ENCODE data around the gene IL6.
"Not testable (repeated sequence)": the region's sequence is repeated elsewhere in the genome, so short reads cannot be mapped to it uniquely, and the experiment has no call there.

IL6 gene

DNA sequence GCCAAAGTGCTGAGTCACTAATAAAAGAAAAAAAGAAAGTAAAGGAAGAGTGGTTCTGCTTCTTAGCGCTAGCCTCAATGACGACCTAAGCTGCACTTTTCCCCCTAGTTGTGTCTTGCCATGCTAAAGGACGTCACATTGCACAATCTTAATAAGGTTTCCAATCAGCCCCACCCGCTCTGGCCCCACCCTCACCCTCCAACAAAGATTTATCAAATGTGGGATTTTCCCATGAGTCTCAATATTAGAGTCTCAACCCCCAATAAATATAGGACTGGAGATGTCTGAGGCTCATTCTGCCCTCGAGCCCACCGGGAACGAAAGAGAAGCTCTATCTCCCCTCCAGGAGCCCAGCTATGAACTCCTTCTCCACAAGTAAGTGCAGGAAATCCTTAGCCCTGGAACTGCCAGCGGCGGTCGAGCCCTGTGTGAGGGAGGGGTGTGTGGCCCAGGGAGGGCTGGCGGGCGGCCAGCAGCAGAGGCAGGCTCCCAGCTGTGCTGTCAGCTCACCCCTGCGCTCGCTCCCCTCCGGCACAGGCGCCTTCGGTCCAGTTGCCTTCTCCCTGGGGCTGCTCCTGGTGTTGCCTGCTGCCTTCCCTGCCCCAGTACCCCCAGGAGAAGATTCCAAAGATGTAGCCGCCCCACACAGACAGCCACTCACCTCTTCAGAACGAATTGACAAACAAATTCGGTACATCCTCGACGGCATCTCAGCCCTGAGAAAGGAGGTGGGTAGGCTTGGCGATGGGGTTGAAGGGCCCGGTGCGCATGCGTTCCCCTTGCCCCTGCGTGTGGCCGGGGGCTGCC, at the start of gene IL6:
Gene IL6, plus strand, starts transcription at position 294 of the 807 bp plus-strand sequence. Its CDS starts 63 bp downstream, at position 357.
- peak in 7 of 14 donors; percentile 14 to 67 (median 50) for DNase-seq

DNA sequence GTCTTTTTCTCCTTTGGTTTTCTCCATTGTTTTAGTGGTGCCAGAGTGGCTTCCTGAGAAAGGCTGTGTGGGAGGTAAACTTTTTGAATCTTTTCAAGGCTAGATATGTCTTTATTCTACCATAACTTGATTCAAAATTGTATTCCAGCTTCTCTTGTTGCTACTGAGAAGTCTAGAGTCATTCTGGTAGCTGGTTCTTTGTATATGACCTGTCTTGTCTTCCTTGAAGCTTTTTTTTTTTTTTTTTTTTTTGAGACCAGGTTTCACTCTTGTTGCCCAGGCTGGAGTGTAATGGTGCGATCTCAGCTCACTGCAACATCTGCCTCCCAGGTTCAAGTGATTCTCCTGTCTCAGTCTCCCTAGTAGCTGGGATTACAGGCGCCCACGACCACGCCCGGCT, 49.7 kb upstream of the IL6 start:
- not testable (repeated sequence) for DNase-seq

- no peak for DNase-seq
Observed at GRCh38 chr7:22677680-22678079, 49.3 kb upstream of the IL6 start.

GRCh38 chr7:22680482-22680911, 46.5 kb upstream of the IL6 start:
- DNase-seq: no peak

DNA sequence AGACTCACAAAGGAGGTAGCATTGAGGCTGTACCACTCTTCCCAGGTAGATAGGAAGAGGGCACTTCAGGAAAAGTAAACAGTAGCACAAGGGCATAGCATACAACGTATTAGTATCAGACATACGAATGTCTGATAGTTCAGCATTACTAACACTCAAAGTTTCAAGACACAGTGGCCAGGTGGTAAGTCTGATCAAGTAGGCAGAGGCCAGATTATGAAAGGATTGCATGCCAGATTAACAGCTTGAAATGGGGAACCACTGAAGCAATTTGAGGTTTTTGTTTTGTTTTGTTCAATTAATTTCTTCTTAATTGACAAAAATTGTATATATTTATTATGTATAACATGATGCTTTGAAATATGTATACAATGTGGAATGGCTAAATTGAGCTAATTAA, 45.7 kb upstream of the IL6 start:
- no peak for DNase-seq

DNA sequence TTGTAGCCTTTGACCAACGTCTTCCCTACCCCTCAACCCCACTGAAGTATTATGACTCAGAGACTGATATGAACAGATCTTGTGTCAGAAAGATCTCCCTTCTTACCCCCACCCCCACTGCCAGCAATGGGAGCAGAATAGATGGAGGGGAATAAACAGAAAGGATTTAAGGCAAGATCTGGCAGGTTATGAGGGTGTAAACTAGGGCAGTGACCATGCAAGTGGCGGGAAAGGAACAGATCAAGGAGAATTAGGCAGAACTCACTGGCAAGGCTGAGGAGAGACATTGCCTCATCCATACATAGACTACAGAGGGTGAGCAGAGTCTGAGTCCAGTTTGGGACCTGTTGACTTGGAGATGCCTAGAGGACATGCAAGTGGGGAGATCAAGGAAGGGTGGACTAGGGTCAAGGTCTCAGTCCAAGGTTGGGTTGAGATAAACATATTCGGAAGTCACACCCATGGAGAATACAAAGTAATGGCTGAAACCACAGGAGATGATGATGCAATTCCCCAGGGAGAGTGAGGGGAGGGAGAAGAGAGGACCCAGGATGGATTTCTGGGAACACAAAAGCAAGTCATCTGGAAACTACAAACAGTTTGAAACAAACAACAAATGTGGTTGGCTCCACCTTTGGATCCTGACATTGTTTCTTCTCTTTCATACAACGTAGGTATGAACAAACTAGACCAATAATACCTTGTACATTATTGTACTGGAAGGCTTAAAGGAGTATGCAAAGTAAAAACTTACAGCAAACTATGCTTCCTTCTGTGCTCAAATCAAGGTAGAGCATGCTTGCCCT, 44.9 kb upstream of the IL6 start:
- no peak for DNase-seq

DNA sequence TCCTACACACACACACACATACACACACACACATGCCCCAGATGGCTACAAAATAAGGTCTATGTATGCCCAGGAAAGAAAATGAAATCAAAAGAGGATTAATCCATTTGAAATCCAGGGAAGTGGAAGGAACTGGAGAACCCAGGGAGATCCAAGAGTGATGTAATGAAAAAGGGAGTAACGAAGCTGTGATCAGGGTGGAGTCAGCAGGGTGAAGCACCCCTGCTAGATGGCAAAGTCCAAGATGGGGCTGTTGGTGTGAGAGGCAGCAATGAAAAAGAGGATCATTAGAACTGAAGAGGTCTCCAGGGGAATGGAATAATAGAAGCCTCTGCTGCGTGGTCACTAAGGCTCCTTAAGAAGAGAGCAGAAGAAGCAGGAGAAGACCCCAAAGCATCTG, 43.6 kb upstream of the IL6 start:
- DNase-seq: no peak

- no peak for DNase-seq
Observed at GRCh38 chr7:22686620-22687019, 40.4 kb upstream of the IL6 start.

- no peak for DNase-seq
Observed at GRCh38 chr7:22688084-22688483, 38.9 kb upstream of the IL6 start.

GRCh38 chr7:22688934-22689333, 38.1 kb upstream of the IL6 start:
- DNase-seq: not testable (repeated sequence)

DNA sequence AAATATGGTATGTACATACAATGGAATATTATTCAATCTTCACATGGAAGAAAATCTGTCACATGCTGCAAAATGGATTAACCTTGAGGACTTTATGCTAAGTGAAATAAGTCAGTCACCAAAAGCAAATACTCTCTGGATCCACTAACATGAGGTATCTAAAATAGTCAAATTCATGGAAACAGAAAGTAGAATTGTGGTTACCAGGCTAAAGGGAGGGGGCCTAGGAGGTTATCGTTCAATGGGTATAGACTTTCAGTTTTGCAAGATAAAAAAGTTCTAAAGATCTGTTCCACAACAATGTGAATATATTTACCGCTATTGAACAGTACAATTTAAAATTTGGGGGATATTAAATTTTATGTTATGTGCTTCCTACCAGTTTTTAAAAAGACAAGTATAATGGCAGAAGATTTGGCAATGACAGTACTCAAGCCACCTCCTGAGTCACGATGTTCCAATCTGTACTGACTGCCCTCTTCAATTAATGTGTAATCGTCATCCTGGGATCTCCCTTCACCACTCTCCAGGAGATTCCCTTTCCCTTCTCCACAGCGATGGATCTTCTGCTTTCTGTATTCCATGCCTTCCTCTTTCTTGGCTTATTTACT, 32.3 kb upstream of the IL6 start:
- DNase-seq: no peak

- no peak for DNase-seq
Observed at GRCh38 chr7:22695476-22696132, 31.4 kb upstream of the IL6 start.

GRCh38 chr7:22696541-22697228, 30.3 kb upstream of the IL6 start:
- no peak for DNase-seq

DNA sequence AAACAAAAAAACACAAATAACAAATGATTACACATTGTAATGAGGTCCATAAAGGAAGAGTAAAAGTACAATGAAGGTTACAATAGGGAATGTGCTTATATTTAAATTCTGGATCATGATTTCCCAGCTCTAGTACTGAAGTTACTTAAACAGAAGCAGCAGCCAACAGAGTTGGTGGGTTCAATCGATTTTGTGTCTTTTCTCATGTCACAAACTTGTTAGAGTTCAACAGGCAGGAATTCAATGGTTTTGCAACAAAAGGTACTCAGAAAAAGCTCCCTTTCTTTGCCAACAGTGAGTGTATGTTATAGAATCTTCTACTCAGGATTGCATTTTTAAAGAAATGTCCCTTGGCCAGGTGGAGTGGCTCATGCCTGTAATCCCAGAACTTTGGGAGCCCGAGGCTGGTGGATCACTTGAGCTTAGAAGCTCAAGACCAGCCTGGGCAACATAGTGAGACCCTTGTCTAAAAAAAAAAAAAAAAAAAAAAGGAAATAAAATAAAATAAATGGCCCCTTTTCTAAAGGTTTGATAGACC, 29.6 kb upstream of the IL6 start:
- no peak for DNase-seq

- DNase-seq: no peak
Observed at GRCh38 chr7:22697876-22698606, 29.0 kb upstream of the IL6 start.

DNA sequence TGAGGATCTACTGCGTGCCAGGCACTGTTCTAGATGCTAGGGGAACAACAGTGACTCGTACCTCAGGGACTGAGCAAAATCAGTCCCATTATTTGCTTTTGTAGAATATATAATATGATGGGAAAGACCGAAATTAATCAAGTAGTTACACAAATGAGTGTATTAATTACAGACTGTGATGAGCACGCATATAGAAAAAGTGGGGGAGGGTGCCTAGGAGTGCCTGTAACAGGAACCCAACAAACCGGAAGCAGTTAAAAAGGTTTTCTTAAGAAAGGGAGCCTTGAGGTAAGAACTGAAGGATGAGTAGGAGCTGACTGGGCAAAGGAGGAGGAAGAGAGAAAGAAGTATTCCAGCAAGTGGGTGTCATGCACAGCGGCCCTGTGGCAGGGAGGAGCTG, 28.2 kb upstream of the IL6 start:
- DNase-seq: no peak

DNA sequence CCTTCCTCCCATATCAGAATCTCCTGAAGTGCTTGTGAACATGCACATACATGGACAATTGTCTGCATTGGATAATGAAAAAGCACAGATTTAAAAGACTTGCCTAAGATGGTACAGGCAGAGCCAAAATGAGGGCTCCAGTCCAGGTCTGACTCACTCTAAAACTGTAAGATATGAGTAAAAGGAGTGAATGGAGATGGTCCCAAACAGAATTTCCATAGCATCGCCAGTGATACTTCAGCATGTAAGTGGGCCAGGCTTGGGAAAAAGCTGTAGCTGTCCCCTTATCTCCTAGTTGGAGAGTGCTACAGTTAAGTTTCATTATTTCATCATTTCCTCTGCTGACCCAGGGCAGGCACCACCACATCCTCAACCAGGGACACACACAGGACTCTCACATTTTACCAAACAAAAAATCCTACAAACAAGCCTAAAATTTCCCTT, 26.4 kb upstream of the IL6 start:
- no peak for DNase-seq

DNA sequence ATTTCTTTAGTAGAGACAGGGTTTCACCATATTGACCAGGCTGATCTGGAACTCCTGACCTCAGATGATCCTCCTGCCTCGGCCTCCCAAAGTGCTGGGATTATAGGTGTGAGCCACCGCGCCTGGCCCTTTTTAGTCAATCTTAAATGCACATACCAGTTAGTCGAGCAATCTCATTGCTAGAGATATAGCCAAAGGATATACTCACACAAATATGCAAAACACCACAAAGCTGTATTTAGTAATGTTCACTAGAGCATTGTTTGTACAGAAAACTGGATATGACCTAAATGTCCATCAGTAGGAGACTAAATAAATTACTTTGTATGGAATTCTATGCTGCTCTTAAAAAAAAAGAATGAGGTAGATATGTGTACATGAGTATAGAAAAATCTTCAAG, 24.5 kb upstream of the IL6 start:
- no peak for DNase-seq

- not testable (repeated sequence) for DNase-seq
Observed at GRCh38 chr7:22703107-22703855, 23.7 kb upstream of the IL6 start.

DNA sequence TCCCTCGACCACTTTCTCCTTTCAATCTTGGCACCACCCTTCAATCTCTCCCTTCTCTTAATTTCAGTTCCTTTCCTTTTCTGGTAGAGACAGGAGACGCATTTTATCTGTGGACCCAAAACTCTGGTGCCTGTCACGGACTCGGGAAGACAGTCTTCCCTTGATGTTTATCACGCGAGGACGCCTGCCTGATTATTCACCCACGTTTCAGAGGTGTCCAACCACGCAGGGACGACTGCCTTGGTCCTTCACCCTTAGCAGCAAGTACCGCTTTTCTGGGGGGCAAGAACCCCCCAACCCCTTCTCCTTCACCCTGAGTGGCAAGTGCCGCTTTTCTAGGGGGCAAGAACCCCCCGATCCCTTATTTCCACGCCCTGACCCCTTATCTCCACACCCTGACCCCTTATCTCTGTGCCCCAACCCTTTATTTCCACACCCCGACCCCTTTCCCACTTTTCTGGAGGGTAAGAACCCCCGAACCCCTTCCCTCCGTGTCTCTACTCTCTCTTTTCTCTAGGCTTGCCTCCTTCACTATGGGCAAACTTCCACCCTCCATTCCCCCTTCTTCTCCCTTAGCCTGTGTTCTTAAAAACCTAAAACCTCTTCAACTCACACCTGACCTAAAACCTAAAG, 22.9 kb upstream of the IL6 start:
- DNase-seq: not testable (repeated sequence)
